MM.1S (cell line): ENCODE results near the gene ZC3H4.

Experiments used
- DNase-seq: peaks from one replicate; pipeline ENCODE4 v3.0.0-alpha.2; 2015
- H2AFZ ChIP-seq: fragments of 300-600 bp; sonication (generic); 2 replicates; pipeline ENCODE4 v1.6.0; 2016; ENCODE audit warnings: antibody characterized with exemption, low read length
- H3F3A ChIP-seq: fragments of 300-600 bp; sonication (generic); 2 replicates; pipeline ENCODE4 v1.6.1; 2016; ENCODE audit warnings: mild to moderate bottlenecking, antibody characterized with exemption, low read length, moderate library complexity, mixed read lengths; ENCODE audit not compliant: insufficient read depth
- H3K27ac ChIP-seq: fragments of 300-600 bp; sonication (generic); 2 replicates; pipeline ENCODE4 v1.5.1; 2016; ENCODE audit warnings: mild to moderate bottlenecking, low read length
- H3K27me3 ChIP-seq: fragments of 300-600 bp; sonication (generic); replicated peaks from 2 replicates; pipeline ENCODE4 v1.6.0; 2016; ENCODE audit warnings: low read length; ENCODE audit not compliant: insufficient read depth
- H3K36me3 ChIP-seq: fragments of 300-600 bp; sonication (generic); replicated peaks from 2 replicates; pipeline ENCODE4 v1.6.1; 2016; ENCODE audit warnings: mild to moderate bottlenecking, low read length, mixed read lengths; ENCODE audit not compliant: insufficient read depth
- H3K4me1 ChIP-seq: fragments of 300-600 bp; sonication (generic); 2 replicates; pipeline ENCODE4 v1.6.1; 2016; ENCODE audit warnings: low read length, mixed read lengths
- H3K4me2 ChIP-seq: fragments of 300-600 bp; sonication (generic); 2 replicates; pipeline ENCODE4 v1.6.0; 2016; ENCODE audit warnings: low read depth, low read length
- H3K4me3 ChIP-seq: fragments of 300-600 bp; sonication (generic); 2 replicates; pipeline ENCODE4 v1.5.1; 2016; ENCODE audit warnings: low read length, mixed read lengths
- H3K79me2 ChIP-seq: fragments of 300-600 bp; sonication (generic); 2 replicates; pipeline ENCODE4 v1.6.1; 2016; ENCODE audit warnings: mixed run types, low read length, mixed read lengths
- H3K9ac ChIP-seq: fragments of 300-600 bp; sonication (generic); 2 replicates; pipeline ENCODE4 v1.6.1; 2016; ENCODE audit warnings: low read length, mixed read lengths
- H3K9me2 ChIP-seq: fragments of 300-600 bp; sonication (generic); replicated peaks from 2 replicates; pipeline ENCODE4 v1.6.1; 2016; ENCODE audit warnings: mild to moderate bottlenecking, low read length, mixed read lengths; ENCODE audit not compliant: insufficient read depth
- H3K9me3 ChIP-seq: fragments of 300-600 bp; sonication (generic); replicated peaks from 2 replicates; pipeline ENCODE4 v1.6.1; 2016; ENCODE audit warnings: mild to moderate bottlenecking, low read length, mixed read lengths; ENCODE audit not compliant: insufficient read depth
- H4K20me1 ChIP-seq: fragments of 300-600 bp; sonication (generic); 2 replicates; pipeline ENCODE4 v1.6.1; 2016; ENCODE audit warnings: mild to moderate bottlenecking, low read length, moderate library complexity, mixed read lengths; ENCODE audit not compliant: insufficient read depth
- CTCF ChIP-seq: fragments of 300-600 bp; sonication (generic); IDR thresholded peaks from 2 replicates; pipeline ENCODE4 v1.5.1; 2016; ENCODE audit warnings: antibody characterized with exemption, low read length, mixed read lengths
- EZH2 ChIP-seq: fragments of 300-600 bp; sonication (generic); optimal IDR thresholded peaks from 2 replicates; pipeline ENCODE3; 2017; ENCODE audit warnings: low read depth, mild to moderate bottlenecking, antibody characterized with exemption, low read length, mixed read lengths
- EZH2phosphoT487 ChIP-seq: fragments of 300-600 bp; sonication (generic); IDR thresholded peaks from 2 replicates; pipeline ENCODE4 v1.6.1; 2018; ENCODE audit warnings: antibody characterized with exemption, low read length

ZC3H4 gene

GRCh38 chr19:47155148-47155547 lies 41.6 kb upstream of the ZC3H4 start:
- Histone ChIP-seq H3K36me3 (peaks cover 34% of the 10 kb centered on the region), H3K79me2 (peaks cover 79% of the 10 kb centered on the region), H3K9ac (no peak overlapping the region)

GRCh38 chr19:47153266-47153665 lies 39.7 kb upstream of the ZC3H4 start:
- no peak overlapping the region for H3K9ac ChIP-seq
- peaks cover 26% of the 10 kb centered on the region for H3K36me3 ChIP-seq
- H3K9me3 ChIP-seq = no peaks in the 10 kb centered on the region
- H3K4me3 ChIP-seq = no peak overlapping the region
- H3K27me3 ChIP-seq = no peaks in the 10 kb centered on the region
- H4K20me1 ChIP-seq = peaks cover 22% of the 10 kb centered on the region; the same call in 1 of the 2 replicates
- H3K27ac ChIP-seq = no peak overlapping the region
- H3K79me2 ChIP-seq = peaks cover 76% of the 10 kb centered on the region
- H3K9me2 ChIP-seq = no peaks in the 10 kb centered on the region
- H2AFZ ChIP-seq = no peak overlapping the region
- H3K4me1 ChIP-seq = peaks cover 34% of the 10 kb centered on the region
- peaks cover 34% of the 10 kb centered on the region for H3F3A ChIP-seq
- no peak overlapping the region for H3K4me2 ChIP-seq
- DNase-seq = no peak
- TF ChIP-seq EZH2phosphoT487 = no peak
- TF ChIP-seq CTCF = no peak
- TF ChIP-seq EZH2 = no peak

More at GRCh38 chr19:47155148-47155547, 41.6 kb upstream of the ZC3H4 start:
- Histone ChIP-seq H4K20me1 (peaks cover 28% of the 10 kb centered on the region; the same call in 1 of the 2 replicates), H3K9me2 (no peaks in the 10 kb centered on the region), H3F3A (peaks cover 39% of the 10 kb centered on the region), H3K4me2 (no peak overlapping the region), H3K9me3 (no peaks in the 10 kb centered on the region), H3K4me3 (no peak overlapping the region), H2AFZ (no peak overlapping the region), H3K27me3 (no peaks in the 10 kb centered on the region), H3K4me1 (peaks cover 42% of the 10 kb centered on the region), H3K27ac (no peak overlapping the region)
- DNase-seq = no peak
- no peak for TF ChIP-seq EZH2phosphoT487
- no peak for TF ChIP-seq EZH2
- no peak for TF ChIP-seq CTCF

- Histone ChIP-seq H2AFZ (no peak overlapping the region), H3K4me2 (no peak overlapping the region), H3K36me3 (peaks cover 29% of the 10 kb centered on the region), H3K79me2 (peaks cover 75% of the 10 kb centered on the region), H3K9me3 (no peaks in the 10 kb centered on the region), H3K27ac (no peak overlapping the region), H4K20me1 (peaks cover 16% of the 10 kb centered on the region; the same call in 1 of the 2 replicates), H3F3A (peaks cover 28% of the 10 kb centered on the region), H3K27me3 (no peaks in the 10 kb centered on the region), H3K4me1 (peaks cover 27% of the 10 kb centered on the region), H3K9ac (no peak overlapping the region), H3K9me2 (no peaks in the 10 kb centered on the region), H3K4me3 (no peak overlapping the region)
- DNase-seq = no peak
- TF ChIP-seq CTCF (no peak), EZH2phosphoT487 (no peak), EZH2 (no peak)
Measured at GRCh38 chr19:47152632-47153031, 39.1 kb upstream of the ZC3H4 start.
